ENCODE data around the gene GUCA1A.
A peak's percentile ranks its signal among the peaks of the same experiment; 100 is the strongest.

Gene GUCA1A

GRCh38 chr6:42173101-42173500 lies at the start of gene GUCA1A:
GUCA1A (plus strand) TSS chr6:42173364; CDS start chr6:42173614, 250 bp downstream.
- no peak for DNase-seq

GRCh38 chr6:42123379-42124103 lies 49.6 kb upstream of the GUCA1A start:
- no peak for DNase-seq

DNA sequence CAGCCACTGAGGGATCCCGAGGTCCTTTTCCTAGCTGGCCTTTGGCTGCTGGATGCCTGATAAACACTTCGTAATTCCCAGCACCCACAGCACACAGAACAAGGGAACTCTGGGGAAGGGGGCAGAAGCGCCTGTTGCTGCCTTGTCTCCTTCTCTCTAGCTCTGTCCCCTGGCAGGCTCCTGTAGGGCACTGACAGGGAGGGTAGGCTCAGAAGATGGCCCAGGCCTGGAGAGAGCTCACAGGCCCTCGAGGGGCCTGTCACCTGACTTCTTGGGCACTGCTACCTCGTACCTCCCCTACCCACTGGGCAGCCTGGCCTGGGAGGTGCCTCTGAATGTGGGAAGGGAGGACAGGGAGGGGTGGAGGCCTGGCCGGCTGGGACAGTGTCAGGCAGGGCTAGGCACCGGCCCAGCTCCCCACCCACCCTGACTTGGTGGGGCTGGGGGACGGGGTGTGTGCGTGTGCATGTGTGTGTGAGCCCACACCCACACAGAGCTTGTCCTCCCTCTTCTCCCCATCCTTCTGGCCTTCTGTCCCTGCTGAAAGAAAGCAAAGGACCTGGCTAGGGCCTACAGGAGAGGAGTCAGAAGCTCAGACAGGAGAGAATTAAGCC lies 48.8 kb upstream of the GUCA1A start:
- DNase-seq, result no peak

DNA sequence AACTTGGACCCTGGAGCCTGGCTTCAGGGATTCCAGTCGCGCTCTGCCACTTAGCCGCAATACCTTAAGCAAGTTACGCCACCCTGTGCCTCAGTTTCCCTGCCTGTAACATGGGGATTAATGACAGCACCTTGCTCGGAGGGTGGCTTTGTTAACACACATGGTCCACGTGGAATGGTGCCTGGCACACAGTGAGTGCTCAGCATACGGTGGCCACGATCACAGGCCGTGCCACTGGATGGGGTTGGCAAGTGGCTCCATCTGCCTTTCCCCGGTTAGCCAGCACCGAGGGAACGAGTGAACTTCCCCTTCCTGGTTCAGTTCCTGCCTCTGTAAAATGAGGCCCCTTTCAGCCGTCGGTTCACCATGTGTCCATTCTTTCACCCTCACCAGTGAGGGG lies 47.9 kb upstream of the GUCA1A start:
- DNase-seq, result peak; percentile 3

DNA sequence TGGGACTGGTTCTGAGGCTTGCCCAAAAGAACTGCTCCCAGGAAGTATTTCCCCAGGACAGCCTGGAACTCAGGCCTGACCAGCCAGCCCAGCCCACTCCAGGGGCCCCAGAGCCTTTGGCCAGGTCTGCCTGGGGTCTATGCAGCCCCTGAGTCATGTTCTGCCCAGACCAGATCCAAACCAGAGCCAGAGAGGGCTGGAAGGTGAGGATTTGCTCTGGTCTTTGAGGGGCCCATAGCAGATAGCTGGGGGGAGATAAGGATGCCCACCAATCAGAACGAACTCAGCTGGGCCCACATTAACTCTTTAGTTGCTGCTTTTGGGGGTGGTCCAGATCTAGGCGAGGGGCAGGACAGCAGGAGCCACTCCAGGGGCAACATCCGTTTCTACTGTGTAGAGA lies 47.5 kb upstream of the GUCA1A start:
- no peak for DNase-seq

GRCh38 chr6:42128460-42129359 lies 44.5 kb upstream of the GUCA1A start:
- DNase-seq, result no peak

DNA sequence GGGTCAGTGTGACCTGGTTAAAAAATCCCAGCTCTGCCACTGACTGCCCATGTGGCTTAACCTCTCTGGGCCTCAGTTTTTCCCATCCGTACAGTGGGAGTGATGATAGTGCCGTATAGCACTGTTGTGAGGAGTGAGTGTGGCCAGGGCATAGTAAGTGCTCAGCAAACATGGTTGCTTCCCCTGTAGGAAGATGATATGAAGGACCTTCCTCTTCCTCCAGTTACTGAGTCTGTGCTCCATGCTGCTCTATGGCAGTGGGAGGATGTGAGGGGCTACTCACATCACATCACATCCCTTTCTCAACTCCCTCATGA lies 43.8 kb upstream of the GUCA1A start:
- no peak for DNase-seq

GRCh38 chr6:42131531-42131930 lies 41.6 kb upstream of the GUCA1A start:
- DNase-seq, result no peak

GRCh38 chr6:42133926-42134325 lies 39.2 kb upstream of the GUCA1A start:
- DNase-seq, result no peak

GRCh38 chr6:42135161-42135560 lies 38.0 kb upstream of the GUCA1A start:
- DNase-seq, result no peak

DNA sequence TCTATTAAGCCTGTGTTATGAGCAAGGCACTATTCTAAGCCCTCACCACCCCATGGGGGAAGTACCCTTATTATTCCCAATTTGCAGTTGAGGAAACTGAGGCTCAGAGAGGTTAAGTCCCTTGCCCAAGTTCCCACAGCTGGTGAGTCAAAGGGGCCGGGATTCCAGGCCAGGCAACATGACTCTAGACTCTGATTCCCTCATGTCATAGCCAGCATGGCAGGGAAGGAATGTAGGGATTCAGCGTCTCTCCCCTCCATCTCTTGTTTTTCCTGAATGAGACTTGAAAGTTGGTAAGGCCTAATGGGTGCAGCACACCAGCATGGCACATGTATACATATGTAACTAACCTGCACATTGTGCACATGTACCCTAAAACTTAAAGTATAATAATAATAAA lies 37.4 kb upstream of the GUCA1A start:
- no peak for DNase-seq

GRCh38 chr6:42136508-42137193 lies 36.5 kb upstream of the GUCA1A start:
- DNase-seq, result no peak

DNA sequence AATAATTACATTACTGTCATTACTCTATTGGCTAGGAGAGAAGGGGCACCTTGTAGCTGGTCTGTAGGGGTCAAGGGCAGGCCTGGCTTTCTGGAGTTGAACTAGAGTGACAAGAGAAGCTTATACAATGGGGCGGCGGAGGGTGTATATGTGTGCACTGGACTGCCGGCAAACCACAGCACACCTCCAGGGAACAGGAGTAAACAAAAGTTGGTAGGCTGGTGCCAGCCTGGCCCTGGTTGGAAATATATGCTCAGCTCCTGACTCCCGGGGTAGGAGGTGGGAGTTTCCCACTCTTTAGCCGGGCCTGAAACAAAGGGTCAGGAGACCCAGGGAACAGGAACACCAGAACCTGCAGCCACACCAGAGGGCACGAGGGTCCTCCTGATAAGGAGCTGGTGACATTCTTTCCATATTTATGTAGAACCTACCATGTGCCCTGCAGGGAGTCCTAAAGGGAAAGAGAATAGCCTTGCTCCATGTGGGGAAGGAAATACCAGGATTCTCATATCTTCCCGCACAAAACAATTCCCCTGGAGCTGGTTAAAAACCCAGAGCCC lies 35.9 kb upstream of the GUCA1A start:
- no peak for DNase-seq

GRCh38 chr6:42138190-42138589 lies 35.0 kb upstream of the GUCA1A start:
- DNase-seq, result no peak

GRCh38 chr6:42138630-42139619 lies 34.2 kb upstream of the GUCA1A start:
- no peak for DNase-seq

GRCh38 chr6:42140032-42140431 lies 33.1 kb upstream of the GUCA1A start:
- peak; percentile 83 for DNase-seq

DNA sequence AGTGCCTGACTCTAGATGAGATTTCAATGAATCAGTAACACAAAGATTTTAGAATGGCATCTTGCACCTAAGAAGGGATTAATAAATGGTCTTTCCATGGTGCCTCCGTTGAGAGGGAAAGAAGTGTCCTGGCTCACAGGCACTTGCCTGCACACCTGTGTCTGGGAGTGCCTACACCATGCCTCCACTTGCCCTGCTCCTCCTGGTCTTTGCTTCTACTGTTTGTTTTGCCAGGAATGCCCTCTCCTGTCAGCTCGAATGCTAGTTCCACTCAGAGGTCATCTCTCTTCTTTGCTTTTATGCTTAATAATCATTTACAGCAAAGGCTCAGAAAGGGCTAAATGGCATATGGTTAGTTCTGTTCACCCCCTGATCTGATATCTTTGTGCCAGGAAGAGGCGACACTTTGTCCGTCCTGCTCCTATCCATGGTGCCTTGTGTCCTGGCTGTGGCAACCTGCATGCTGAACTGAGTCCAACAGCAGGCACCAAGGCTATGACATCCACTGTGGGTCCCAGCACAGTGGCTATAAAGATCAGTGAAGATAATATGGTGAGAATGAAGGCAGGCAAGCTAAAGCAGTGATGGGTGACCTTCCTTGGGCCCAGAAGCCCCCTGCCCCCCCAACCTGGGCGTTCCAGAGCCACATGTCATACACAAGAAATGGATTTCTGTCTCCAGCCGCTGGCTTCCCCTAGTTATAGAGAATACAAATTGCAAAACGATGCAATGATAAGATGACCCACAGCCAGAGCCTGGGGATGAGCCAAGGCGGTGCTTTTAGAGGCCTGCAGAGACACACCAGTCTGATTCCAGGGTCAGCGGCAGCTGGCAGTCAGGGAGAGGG lies 32.2 kb upstream of the GUCA1A start:
- no peak for DNase-seq

DNA sequence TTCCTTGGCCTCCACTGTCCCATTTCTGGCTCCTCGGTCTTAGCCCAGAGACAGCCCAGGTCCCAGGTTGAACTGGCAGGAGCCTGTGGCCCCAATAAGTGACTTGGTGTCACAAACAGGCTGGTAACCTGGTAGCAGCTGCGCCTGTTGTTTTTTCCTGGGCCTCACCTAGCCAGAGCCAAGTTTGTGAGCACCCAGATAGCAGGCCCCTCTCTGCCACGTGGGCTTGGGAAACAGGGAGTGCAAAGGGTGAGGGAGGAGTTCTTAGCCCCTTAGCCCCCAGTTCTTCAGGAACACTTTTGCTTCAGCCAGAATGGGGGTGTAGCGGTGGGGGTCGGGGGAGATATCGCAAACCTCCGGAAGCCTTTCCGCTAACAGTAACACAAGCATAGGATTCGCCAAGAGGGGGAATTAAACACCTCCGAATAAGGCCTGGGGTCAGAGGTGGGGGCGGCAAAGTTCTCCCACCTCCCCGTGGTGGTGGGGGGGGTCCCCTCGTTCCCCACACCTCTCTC lies 31.5 kb upstream of the GUCA1A start:
- DNase-seq, result no peak

- DNase-seq, result no peak
Measured at GRCh38 chr6:42142118-42142835, 30.9 kb upstream of the GUCA1A start, which contains the start of gene C6orf132. C6orf132 (minus strand) TSS chr6:42142620; CDS start chr6:42142444, 176 bp downstream.

DNA sequence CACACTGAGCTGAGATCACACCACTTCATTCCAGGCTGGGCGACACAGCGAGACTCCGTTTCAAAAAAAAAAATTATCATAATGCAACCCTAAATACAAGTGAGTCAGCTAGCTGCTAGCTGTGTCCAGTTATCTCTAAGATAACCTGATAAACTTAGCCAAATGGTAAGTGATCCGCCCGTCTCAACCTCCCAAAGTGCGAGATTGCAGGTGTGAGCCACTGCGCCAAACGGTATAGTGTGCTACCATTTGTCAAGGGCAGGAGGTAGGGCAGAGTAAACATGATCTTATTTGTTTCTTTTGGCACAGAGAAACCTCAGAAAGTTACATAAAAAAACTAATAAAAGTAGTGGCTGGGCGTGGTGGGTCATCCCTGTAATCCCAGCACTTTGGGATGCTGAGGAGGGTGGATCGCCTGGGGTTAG lies 26.0 kb upstream of the GUCA1A start:
- DNase-seq, result no peak
